HepG2 (cell line): ENCODE data around the gene MTCH1. TPM values are rescaled to one million over a fixed set of nuclear protein-coding genes. Genes with fewer than 3 reads are reported as not detected.

Experiments used
- CENPX ChIP-seq: sonication (generic); formaldehyde crosslinking; IDR thresholded peaks from 2 replicates; pipeline ENCODE4 v1.9.0; 2021; ENCODE audit warnings: mild to moderate bottlenecking, missing genetic modification reagents, moderate library complexity
- FOXJ3 ChIP-seq: sonication (generic); formaldehyde crosslinking; IDR thresholded peaks from 2 replicates; pipeline ENCODE4 v1.4.0; 2020; ENCODE audit warnings: missing genetic modification reagents, mild to moderate bottlenecking, borderline replicate concordance
- HMG20A ChIP-seq: IDR thresholded peaks from 2 replicates; pipeline ENCODE4 v1.6.1; 2016; ENCODE audit warnings: borderline replicate concordance
- KLF15 ChIP-seq: sonication (generic); formaldehyde crosslinking; IDR thresholded peaks from 2 replicates; pipeline ENCODE4 v1.8.1; 2023; ENCODE audit warnings: borderline replicate concordance, mild to moderate bottlenecking, inconsistent platforms, missing genetic modification reagents, mixed read lengths
- MLLT10 ChIP-seq: sonication (generic); formaldehyde crosslinking; IDR thresholded peaks from 2 replicates; pipeline ENCODE4 v1.4.0; 2020; ENCODE audit warnings: missing genetic modification reagents
- TCF7L2 ChIP-seq: IDR thresholded peaks from 2 replicates; pipeline ENCODE4 v1.6.1; 2011; ENCODE audit warnings: mild to moderate bottlenecking, low read depth, low read length, moderate library complexity
- ZFP36L2 ChIP-seq: sonication (generic); formaldehyde crosslinking; IDR thresholded peaks from 2 replicates; pipeline ENCODE4 v1.4.0; 2020; ENCODE audit warnings: missing genetic modification reagents
- ZNF207 ChIP-seq: fragments of 450-650 bp; IDR thresholded peaks from 2 replicates; pipeline ENCODE4 v1.6.1; 2016; ENCODE audit warnings: antibody characterized with exemption, borderline replicate concordance
- ZNF234 ChIP-seq: sonication (generic); formaldehyde crosslinking; conservative IDR thresholded peaks from 2 replicates; pipeline ENCODE4 v1.5.1; 2020; ENCODE audit warnings: mild to moderate bottlenecking, missing genetic modification reagents
- ZNF264 ChIP-seq: sonication (generic); formaldehyde crosslinking; IDR thresholded peaks from 2 replicates; pipeline ENCODE4 v1.4.0; 2020; ENCODE audit warnings: missing genetic modification reagents
- ZNF292 ChIP-seq: sonication (generic); formaldehyde crosslinking; IDR thresholded peaks from 2 replicates; pipeline ENCODE4 v1.8.1; 2022; ENCODE audit warnings: mild to moderate bottlenecking, low read depth, missing genetic modification reagents, borderline replicate concordance
- ZNF44 ChIP-seq: sonication (generic); formaldehyde crosslinking; IDR thresholded peaks from 2 replicates; pipeline ENCODE4 v1.5.1; 2020; ENCODE audit warnings: mild to moderate bottlenecking, missing genetic modification reagents
- ZNF484 ChIP-seq: sonication (generic); formaldehyde crosslinking; IDR thresholded peaks from 2 replicates; pipeline ENCODE4 v1.5.1; 2020; ENCODE audit warnings: mild to moderate bottlenecking, low read depth, missing genetic modification reagents, borderline replicate concordance
- ZNF501 ChIP-seq: sonication (generic); formaldehyde crosslinking; IDR thresholded peaks from 2 replicates; pipeline ENCODE4 v1.5.1; 2020; ENCODE audit warnings: mild to moderate bottlenecking, moderate library complexity, missing genetic modification reagents
- ZNF543 ChIP-seq: sonication (generic); formaldehyde crosslinking; IDR thresholded peaks from 2 replicates; pipeline ENCODE4 v1.4.0; 2020; ENCODE audit warnings: mild to moderate bottlenecking, missing genetic modification reagents
- ZNF550 ChIP-seq: sonication (generic); formaldehyde crosslinking; IDR thresholded peaks from 2 replicates; pipeline ENCODE4 v1.4.0; 2020; ENCODE audit warnings: mild to moderate bottlenecking, missing genetic modification reagents, borderline replicate concordance
- ZNF678 ChIP-seq: sonication (generic); formaldehyde crosslinking; IDR thresholded peaks from 2 replicates; pipeline ENCODE4 v1.4.0; 2020; ENCODE audit warnings: mild to moderate bottlenecking, missing genetic modification reagents
- ZNF776 ChIP-seq: sonication (generic); formaldehyde crosslinking; IDR thresholded peaks from 2 replicates; pipeline ENCODE4 v1.4.0; 2020; ENCODE audit warnings: mild to moderate bottlenecking, missing genetic modification reagents
- ZNF850 ChIP-seq: sonication (generic); formaldehyde crosslinking; conservative IDR thresholded peaks from 2 replicates; pipeline ENCODE4 v1.9.0; 2021; ENCODE audit warnings: mild to moderate bottlenecking, missing genetic modification reagents
- polyA plus RNA-seq, 8 experiments: library from polyadenylated mRNA; depleted of rRNA in 3 of 8; stranded (reverse) in 7 of 8; unstranded in 1 of 8; fragments of >200 nt; fragmentation: Illumina TruSeq in 4 of 8; extraction: Trizol in 4 of 8; gene quantifications; 2 replicates each; pipeline versions ENCODE4 v1.2.1 to v1.2.3, GENCODE V29; 2011 to 2016; ENCODE audit warnings: low read depth in 4 of 8, missing spikeins in 1 of 8, mixed read lengths in 1 of 8; ENCODE audit not compliant: insufficient read depth in 1 of 8
- total RNA-seq, 5 experiments: library from RNA; depleted of rRNA; stranded (reverse); fragments of >200 nt; fragmentation: Illumina TruSeq; extraction: Trizol; gene quantifications; 2 replicates each; pipeline ENCODE4 v1.2.3, GENCODE V29; 2016; ENCODE audit warnings: low read depth in 1 of 5
- TF ChIP-seq, protein P1 (sequence below): sonication (generic); formaldehyde crosslinking; IDR thresholded peaks from 2 replicates; pipeline ENCODE4 v1.4.0; 2020; ENCODE audit warnings: mild to moderate bottlenecking, missing genetic modification reagents
- TF ChIP-seq, protein P2 (sequence below): sonication (generic); formaldehyde crosslinking; IDR thresholded peaks from 2 replicates; pipeline ENCODE4 v1.4.0; 2020; ENCODE audit warnings: mild to moderate bottlenecking, missing genetic modification reagents
- TF ChIP-seq, protein P3 (sequence below): sonication (generic); formaldehyde crosslinking; IDR thresholded peaks from 2 replicates; pipeline ENCODE4 v1.4.0; 2020; ENCODE audit warnings: missing genetic modification reagents
- TF ChIP-seq, protein P4 (sequence below): sonication (generic); formaldehyde crosslinking; IDR thresholded peaks from 2 replicates; pipeline ENCODE4 v1.4.0; 2020; ENCODE audit warnings: missing genetic modification reagents

The MTCH1 gene
- total and polyA plus RNA-seq, 2 of the 13 experiments (the other 11 are each of a cell fraction or from before 2014, with no cell fraction given): 86.2 to 144 TPM

DNA sequence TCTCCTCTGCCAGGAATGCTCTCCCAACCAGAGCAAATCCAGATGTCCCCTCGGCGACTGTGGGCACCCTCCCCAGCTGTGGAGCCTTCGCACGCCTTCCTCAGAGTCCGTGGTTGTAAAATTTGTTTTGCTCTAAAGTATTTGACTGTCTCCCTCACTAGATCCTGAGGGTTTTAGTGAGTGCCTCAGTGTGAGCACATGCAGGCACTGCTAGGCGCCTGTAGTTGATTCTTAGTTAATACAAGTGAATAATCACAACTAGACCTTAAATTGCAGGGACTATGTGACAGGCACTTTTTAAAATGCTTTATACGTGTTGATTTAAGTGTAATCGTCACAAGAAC lies 680 bp upstream of the MTCH1 start (continued):
- TF ChIP-seq TCF7L2 (no peak), FOXJ3 (0 out of 2 replicates have a peak, but pooled peaks have one; percentile 23), ZNF484 (CRISPR knock-in tag) (no peak), ZNF264 (no peak), ZNF776 (no peak), ZNF501 (CRISPR knock-in tag) (peak; percentile 50; the same call in 1 of the 2 replicates), CENPX (no peak), ZFP36L2 (no peak), ZNF207 (no peak), ZNF850 (CRISPR knock-in tag) (no peak), ZNF543 (no peak), ZNF550 (CRISPR knock-in tag) (no peak), HMG20A (CRISPR knock-in tag) (no peak), MLLT10 (CRISPR knock-in tag) (no peak), ZNF44 (CRISPR knock-in tag) (peak; percentile 51; the same call in 1 of the 2 replicates), ZNF234 (CRISPR knock-in tag) (0 out of 2 replicates have a peak, but pooled peaks have one; percentile 21), KLF15 (CRISPR knock-in tag) (no peak; the same call in 1 of the 2 replicates), ZNF678 (CRISPR knock-in tag) (peak; percentile 36; the same call in 1 of the 2 replicates), ZNF292 (0 out of 2 replicates have a peak, but pooled peaks have one; percentile 2)
- TF ChIP-seq, protein P1, sequence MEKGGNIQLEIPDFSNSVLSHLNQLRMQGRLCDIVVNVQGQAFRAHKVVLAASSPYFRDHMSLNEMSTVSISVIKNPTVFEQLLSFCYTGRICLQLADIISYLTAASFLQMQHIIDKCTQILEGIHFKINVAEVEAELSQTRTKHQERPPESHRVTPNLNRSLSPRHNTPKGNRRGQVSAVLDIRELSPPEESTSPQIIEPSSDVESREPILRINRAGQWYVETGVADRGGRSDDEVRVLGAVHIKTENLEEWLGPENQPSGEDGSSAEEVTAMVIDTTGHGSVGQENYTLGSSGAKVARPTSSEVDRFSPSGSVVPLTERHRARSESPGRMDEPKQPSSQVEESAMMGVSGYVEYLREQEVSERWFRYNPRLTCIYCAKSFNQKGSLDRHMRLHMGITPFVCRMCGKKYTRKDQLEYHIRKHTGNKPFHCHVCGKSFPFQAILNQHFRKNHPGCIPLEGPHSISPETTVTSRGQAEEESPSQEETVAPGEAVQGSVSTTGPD (CRISPR knock-in tag): peak; percentile 18; the same call in 1 of the 2 replicates
- TF ChIP-seq, protein P2, sequence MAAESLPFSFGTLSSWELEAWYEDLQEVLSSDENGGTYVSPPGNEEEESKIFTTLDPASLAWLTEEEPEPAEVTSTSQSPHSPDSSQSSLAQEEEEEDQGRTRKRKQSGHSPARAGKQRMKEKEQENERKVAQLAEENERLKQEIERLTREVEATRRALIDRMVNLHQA (CRISPR knock-in tag): no peak
- TF ChIP-seq, protein P3, sequence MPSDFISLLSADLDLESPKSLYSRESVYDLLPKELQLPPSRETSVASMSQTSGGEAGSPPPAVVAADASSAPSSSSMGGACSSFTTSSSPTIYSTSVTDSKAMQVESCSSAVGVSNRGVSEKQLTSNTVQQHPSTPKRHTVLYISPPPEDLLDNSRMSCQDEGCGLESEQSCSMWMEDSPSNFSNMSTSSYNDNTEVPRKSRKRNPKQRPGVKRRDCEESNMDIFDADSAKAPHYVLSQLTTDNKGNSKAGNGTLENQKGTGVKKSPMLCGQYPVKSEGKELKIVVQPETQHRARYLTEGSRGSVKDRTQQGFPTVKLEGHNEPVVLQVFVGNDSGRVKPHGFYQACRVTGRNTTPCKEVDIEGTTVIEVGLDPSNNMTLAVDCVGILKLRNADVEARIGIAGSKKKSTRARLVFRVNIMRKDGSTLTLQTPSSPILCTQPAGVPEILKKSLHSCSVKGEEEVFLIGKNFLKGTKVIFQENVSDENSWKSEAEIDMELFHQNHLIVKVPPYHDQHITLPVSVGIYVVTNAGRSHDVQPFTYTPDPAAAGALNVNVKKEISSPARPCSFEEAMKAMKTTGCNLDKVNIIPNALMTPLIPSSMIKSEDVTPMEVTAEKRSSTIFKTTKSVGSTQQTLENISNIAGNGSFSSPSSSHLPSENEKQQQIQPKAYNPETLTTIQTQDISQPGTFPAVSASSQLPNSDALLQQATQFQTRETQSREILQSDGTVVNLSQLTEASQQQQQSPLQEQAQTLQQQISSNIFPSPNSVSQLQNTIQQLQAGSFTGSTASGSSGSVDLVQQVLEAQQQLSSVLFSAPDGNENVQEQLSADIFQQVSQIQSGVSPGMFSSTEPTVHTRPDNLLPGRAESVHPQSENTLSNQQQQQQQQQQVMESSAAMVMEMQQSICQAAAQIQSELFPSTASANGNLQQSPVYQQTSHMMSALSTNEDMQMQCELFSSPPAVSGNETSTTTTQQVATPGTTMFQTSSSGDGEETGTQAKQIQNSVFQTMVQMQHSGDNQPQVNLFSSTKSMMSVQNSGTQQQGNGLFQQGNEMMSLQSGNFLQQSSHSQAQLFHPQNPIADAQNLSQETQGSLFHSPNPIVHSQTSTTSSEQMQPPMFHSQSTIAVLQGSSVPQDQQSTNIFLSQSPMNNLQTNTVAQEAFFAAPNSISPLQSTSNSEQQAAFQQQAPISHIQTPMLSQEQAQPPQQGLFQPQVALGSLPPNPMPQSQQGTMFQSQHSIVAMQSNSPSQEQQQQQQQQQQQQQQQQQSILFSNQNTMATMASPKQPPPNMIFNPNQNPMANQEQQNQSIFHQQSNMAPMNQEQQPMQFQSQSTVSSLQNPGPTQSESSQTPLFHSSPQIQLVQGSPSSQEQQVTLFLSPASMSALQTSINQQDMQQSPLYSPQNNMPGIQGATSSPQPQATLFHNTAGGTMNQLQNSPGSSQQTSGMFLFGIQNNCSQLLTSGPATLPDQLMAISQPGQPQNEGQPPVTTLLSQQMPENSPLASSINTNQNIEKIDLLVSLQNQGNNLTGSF: no peak
- TF ChIP-seq, protein P4, sequence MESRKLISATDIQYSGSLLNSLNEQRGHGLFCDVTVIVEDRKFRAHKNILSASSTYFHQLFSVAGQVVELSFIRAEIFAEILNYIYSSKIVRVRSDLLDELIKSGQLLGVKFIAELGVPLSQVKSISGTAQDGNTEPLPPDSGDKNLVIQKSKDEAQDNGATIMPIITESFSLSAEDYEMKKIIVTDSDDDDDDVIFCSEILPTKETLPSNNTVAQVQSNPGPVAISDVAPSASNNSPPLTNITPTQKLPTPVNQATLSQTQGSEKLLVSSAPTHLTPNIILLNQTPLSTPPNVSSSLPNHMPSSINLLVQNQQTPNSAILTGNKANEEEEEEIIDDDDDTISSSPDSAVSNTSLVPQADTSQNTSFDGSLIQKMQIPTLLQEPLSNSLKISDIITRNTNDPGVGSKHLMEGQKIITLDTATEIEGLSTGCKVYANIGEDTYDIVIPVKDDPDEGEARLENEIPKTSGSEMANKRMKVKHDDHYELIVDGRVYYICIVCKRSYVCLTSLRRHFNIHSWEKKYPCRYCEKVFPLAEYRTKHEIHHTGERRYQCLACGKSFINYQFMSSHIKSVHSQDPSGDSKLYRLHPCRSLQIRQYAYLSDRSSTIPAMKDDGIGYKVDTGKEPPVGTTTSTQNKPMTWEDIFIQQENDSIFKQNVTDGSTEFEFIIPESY (CRISPR knock-in tag): no peak
